Astrocyte (in vitro differentiated cells and primary cell): Measurements from ENCODE around the gene PPP1R7. TPM values are rescaled to one million over a fixed set of nuclear protein-coding genes. Genes with fewer than 3 reads are reported as not detected.

Experiments used
- DNase-seq: peaks from one replicate; pipeline ENCODE4 v3.0.0-alpha.2; 2010; ENCODE audit warnings: low read depth
- FAIRE-seq: peaks from 2 replicates; lab custom pipeline; 2011; peaks lifted over from hg19 to GRCh38; lab: Jason Lieb, UNC
- H2AFZ ChIP-seq: 2 replicates; pipeline ENCODE4 v1.6.0; 2012; ENCODE audit warnings: low read depth, low read length, inconsistent platforms
- H3K27ac ChIP-seq: 2 replicates; pipeline ENCODE4 v1.5.1; 2011; ENCODE audit warnings: low read depth, low read length, inconsistent platforms
- H3K27me3 ChIP-seq: 2 replicates; pipeline ENCODE4 v1.6.0; 2011; ENCODE audit warnings: low read length, inconsistent platforms; ENCODE audit not compliant: insufficient read depth
- H3K36me3 ChIP-seq: 2 replicates; pipeline ENCODE4 v1.5.1; 2011; ENCODE audit warnings: low read length, inconsistent platforms; ENCODE audit not compliant: insufficient read depth
- H3K4me1 ChIP-seq: 2 replicates; pipeline ENCODE4 v1.5.1; 2011; ENCODE audit warnings: low read length, inconsistent platforms; ENCODE audit not compliant: insufficient read depth
- H3K4me2 ChIP-seq: 2 replicates; pipeline ENCODE4 v1.6.0; 2012; ENCODE audit warnings: low read length, inconsistent platforms
- H3K4me3 ChIP-seq: 2 replicates; pipeline ENCODE4 v1.5.1; 2011; ENCODE audit warnings: low read depth, mild to moderate bottlenecking, low read length, inconsistent platforms; ENCODE audit not compliant: insufficient read depth
- H3K79me2 ChIP-seq: 2 replicates; pipeline ENCODE4 v1.6.0; 2012; ENCODE audit warnings: mild to moderate bottlenecking, low read length, inconsistent platforms; ENCODE audit not compliant: insufficient read depth
- H3K9ac ChIP-seq: 2 replicates; pipeline ENCODE4 v1.6.0; 2012; ENCODE audit warnings: mild to moderate bottlenecking, low read length, inconsistent platforms
- H3K9me3 ChIP-seq: 2 replicates; pipeline ENCODE4 v1.5.1; 2012; ENCODE audit warnings: low read depth, mild to moderate bottlenecking, low read length, inconsistent platforms; ENCODE audit not compliant: insufficient read depth
- H4K20me1 ChIP-seq: 2 replicates; pipeline ENCODE4 v1.6.0; 2012; ENCODE audit warnings: low read length, inconsistent platforms; ENCODE audit not compliant: insufficient read depth
- H3K27ac Mint-ChIP-seq: one replicate; pipeline ENCODE4 v1.8.0; 2021; ENCODE audit warnings: mild to moderate bottlenecking, mixed read lengths; ENCODE audit not compliant: unreplicated experiment
- H3K27me3 Mint-ChIP-seq: one replicate; pipeline ENCODE4 v1.8.0; 2021; ENCODE audit warnings: low read depth, mixed read lengths; ENCODE audit not compliant: unreplicated experiment
- H3K36me3 Mint-ChIP-seq: one replicate; pipeline ENCODE4 v1.8.0; 2021; ENCODE audit warnings: low read depth, mixed read lengths; ENCODE audit not compliant: unreplicated experiment
- H3K4me1 Mint-ChIP-seq: one replicate; pipeline ENCODE4 v1.8.0; 2021; ENCODE audit warnings: low read depth, mixed read lengths; ENCODE audit not compliant: unreplicated experiment
- H3K4me3 Mint-ChIP-seq: one replicate; pipeline ENCODE4 v1.8.0; 2021; ENCODE audit warnings: mild to moderate bottlenecking, moderate library complexity, mixed read lengths; ENCODE audit not compliant: unreplicated experiment
- H3K9me3 Mint-ChIP-seq: one replicate; pipeline ENCODE4 v1.8.0; 2021; ENCODE audit warnings: mild to moderate bottlenecking, mixed read lengths; ENCODE audit not compliant: unreplicated experiment
- EZH2 ChIP-seq: IDR thresholded peaks from 2 replicates; pipeline ENCODE4 v1.6.1; 2012; ENCODE audit warnings: mild to moderate bottlenecking, low read length, inconsistent platforms; ENCODE audit not compliant: insufficient read depth
- total RNA-seq: library from RNA; stranded (reverse); gene quantifications from 2 replicates; pipeline ENCODE4 v1.2.1, GENCODE V29; 2021
- TF ChIP-seq, protein P1 (sequence below): IDR thresholded peaks from 2 replicates; pipeline ENCODE4 v1.5.1; 2011; ENCODE audit warnings: low read depth, mild to moderate bottlenecking, inconsistent platforms, low read length, moderate library complexity; ENCODE audit not compliant: insufficient read depth

Gene PPP1R7
- total RNA-seq, 1 donor from 2014 or later, result 53.4 TPM

GRCh38 chr2:241110607-241111439 is 39.4 kb upstream of the PPP1R7 start:
- Mint-ChIP-seq H3K4me3 (no peak overlapping the region), H3K9me3 (no peaks in the 10 kb centered on the region), H3K27ac (no peak overlapping the region), H3K27me3 (peaks cover 3% of the 10 kb centered on the region), H3K36me3 (peaks cover 2% of the 10 kb centered on the region), H3K4me1 (no peaks in the 10 kb centered on the region)
- H3K9me3 ChIP-seq, result no peaks in the 10 kb centered on the region
- H3K9ac ChIP-seq, result no peak overlapping the region
- no peaks in the 10 kb centered on the region for H3K36me3 ChIP-seq
- no peak for DNase-seq
- H4K20me1 ChIP-seq, result no peaks in the 10 kb centered on the region
- no peaks in the 10 kb centered on the region for H3K27me3 ChIP-seq
- no peak for TF ChIP-seq EZH2
- TF ChIP-seq, protein P1, sequence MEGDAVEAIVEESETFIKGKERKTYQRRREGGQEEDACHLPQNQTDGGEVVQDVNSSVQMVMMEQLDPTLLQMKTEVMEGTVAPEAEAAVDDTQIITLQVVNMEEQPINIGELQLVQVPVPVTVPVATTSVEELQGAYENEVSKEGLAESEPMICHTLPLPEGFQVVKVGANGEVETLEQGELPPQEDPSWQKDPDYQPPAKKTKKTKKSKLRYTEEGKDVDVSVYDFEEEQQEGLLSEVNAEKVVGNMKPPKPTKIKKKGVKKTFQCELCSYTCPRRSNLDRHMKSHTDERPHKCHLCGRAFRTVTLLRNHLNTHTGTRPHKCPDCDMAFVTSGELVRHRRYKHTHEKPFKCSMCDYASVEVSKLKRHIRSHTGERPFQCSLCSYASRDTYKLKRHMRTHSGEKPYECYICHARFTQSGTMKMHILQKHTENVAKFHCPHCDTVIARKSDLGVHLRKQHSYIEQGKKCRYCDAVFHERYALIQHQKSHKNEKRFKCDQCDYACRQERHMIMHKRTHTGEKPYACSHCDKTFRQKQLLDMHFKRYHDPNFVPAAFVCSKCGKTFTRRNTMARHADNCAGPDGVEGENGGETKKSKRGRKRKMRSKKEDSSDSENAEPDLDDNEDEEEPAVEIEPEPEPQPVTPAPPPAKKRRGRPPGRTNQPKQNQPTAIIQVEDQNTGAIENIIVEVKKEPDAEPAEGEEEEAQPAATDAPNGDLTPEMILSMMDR, result no peak
- FAIRE-seq, result no peak
- H3K79me2 ChIP-seq, result no peaks in the 10 kb centered on the region
- H2AFZ ChIP-seq, result no peak overlapping the region
- H3K4me2 ChIP-seq, result no peak overlapping the region
- H3K27ac ChIP-seq, result no peak overlapping the region
- no peak overlapping the region for H3K4me3 ChIP-seq
- no peaks in the 10 kb centered on the region for H3K4me1 ChIP-seq

- TF ChIP-seq, protein P1, result no peak
- no peak for TF ChIP-seq EZH2
- H3K4me3 Mint-ChIP-seq, result no peak overlapping the region
- Histone ChIP-seq H3K36me3 (no peaks in the 10 kb centered on the region), H3K27me3 (no peaks in the 10 kb centered on the region), H3K4me2 (no peak overlapping the region), H2AFZ (no peak overlapping the region), H3K79me2 (no peaks in the 10 kb centered on the region), H3K4me1 (no peaks in the 10 kb centered on the region), H4K20me1 (no peaks in the 10 kb centered on the region), H3K9me3 (no peaks in the 10 kb centered on the region), H3K4me3 (no peak overlapping the region), H3K9ac (no peak overlapping the region), H3K27ac (no peak overlapping the region)
- no peak for FAIRE-seq
- H3K36me3 Mint-ChIP-seq, result peaks cover 2% of the 10 kb centered on the region
- no peaks in the 10 kb centered on the region for H3K9me3 Mint-ChIP-seq
- H3K27me3 Mint-ChIP-seq, result peaks cover 3% of the 10 kb centered on the region
- no peak for DNase-seq
- peak overlapping the region; percentile 44 for H3K27ac Mint-ChIP-seq
- no peaks in the 10 kb centered on the region for H3K4me1 Mint-ChIP-seq
Measured at GRCh38 chr2:241111440-241111805, 38.8 kb upstream of the PPP1R7 start.

DNA sequence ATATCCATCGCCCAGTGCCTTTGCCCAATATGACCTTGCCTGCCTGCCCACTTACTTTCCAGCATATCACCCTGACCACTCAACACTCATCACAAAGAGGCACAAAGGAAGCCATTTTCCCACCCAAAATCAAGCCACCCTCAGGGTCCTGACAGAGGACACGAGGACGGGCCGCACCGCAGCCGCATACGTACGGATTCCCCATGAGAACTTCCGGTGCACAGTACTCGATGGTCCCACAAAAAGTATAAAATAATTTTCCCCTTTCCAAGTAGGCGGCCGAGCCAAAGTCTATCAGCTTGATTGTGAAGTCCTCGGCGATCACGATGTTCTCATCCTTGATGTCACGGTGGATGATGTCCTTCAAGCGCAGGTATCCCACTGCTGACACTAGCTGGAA is 38.2 kb upstream of the PPP1R7 start:
- DNase-seq (no peak), FAIRE-seq (no peak)
- no peak overlapping the region for H3K27ac Mint-ChIP-seq

More for the DNA sequence above, 38.2 kb upstream of the PPP1R7 start:
- H3K4me2 ChIP-seq, result no peak overlapping the region
- TF ChIP-seq, protein P1, result no peak
- no peak for TF ChIP-seq EZH2
- Mint-ChIP-seq H3K4me1 (no peaks in the 10 kb centered on the region), H3K9me3 (no peaks in the 10 kb centered on the region), H3K36me3 (peaks cover 2% of the 10 kb centered on the region), H3K4me3 (no peak overlapping the region), H3K27me3 (no peaks in the 10 kb centered on the region)
- no peak overlapping the region for H2AFZ ChIP-seq
- H3K9me3 ChIP-seq, result no peaks in the 10 kb centered on the region
- no peak overlapping the region for H3K27ac ChIP-seq
- H3K27me3 ChIP-seq, result no peaks in the 10 kb centered on the region
- H4K20me1 ChIP-seq, result no peaks in the 10 kb centered on the region
- no peaks in the 10 kb centered on the region for H3K79me2 ChIP-seq
- no peaks in the 10 kb centered on the region for H3K4me1 ChIP-seq
- no peak overlapping the region for H3K9ac ChIP-seq
- H3K4me3 ChIP-seq, result no peak overlapping the region
- no peaks in the 10 kb centered on the region for H3K36me3 ChIP-seq
